Occipital lobe (tissue), 2 donors: ENCODE measurements around the gene ALB. TPM values are rescaled to one million over a fixed set of nuclear protein-coding genes. Genes with fewer than 3 reads are reported as not detected.
"Not testable (repeated sequence)": the region's sequence is repeated elsewhere in the genome, so short reads cannot be mapped to it uniquely, and the experiment has no call there.

ENCODE experiments used
- DNase-seq: peaks from one replicate; lab custom pipeline; 2025; lab: John Stamatoyannopoulos, UW
- total RNA-seq: library from RNA; depleted of rRNA; stranded (reverse); fragments of >200 nt; gene quantifications from one replicate; pipeline ENCODE4 v1.2.3, GENCODE V29; 2014

The ALB gene
- 14.2 TPM for total RNA-seq

DNA sequence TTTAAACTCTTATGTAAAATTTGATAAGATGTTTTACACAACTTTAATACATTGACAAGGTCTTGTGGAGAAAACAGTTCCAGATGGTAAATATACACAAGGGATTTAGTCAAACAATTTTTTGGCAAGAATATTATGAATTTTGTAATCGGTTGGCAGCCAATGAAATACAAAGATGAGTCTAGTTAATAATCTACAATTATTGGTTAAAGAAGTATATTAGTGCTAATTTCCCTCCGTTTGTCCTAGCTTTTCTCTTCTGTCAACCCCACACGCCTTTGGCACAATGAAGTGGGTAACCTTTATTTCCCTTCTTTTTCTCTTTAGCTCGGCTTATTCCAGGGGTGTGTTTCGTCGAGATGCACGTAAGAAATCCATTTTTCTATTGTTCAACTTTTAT is at the start of gene ALB:
Gene ALB, plus strand, starts transcription at position 246 of the 400 bp plus-strand sequence. Its CDS starts 41 bp downstream, at position 287.
- no peak for DNase-seq

GRCh38 chr4:73357174-73357573 is 46.9 kb upstream of the ALB start:
- not testable (repeated sequence) for DNase-seq

- not testable (repeated sequence) for DNase-seq
These were observed 34.4 kb upstream of the ALB start for GRCh38 chr4:73369506-73370199.

DNA sequence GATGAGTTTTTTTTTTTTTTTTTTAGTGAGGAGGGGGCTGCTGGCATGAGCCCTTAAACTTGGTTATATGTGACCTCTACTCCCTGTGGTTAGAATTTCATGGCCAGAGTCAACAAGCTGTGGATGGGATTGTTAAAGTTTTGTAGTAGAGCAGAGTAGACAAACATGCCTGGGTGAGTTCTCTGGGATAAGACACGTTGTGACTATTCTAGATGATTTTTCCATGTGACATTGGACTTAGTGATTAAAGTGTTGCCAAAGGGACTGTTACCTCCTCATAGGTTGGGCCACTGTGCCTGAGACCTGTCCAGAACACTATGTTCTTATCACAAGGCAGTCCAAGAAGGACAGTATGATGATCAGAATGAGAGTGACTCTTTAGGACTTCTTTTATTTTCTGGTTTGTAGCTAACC is 28.8 kb upstream of the ALB start:
- DNase-seq = no peak

- no peak for DNase-seq
These were observed 27.8 kb upstream of the ALB start for GRCh38 chr4:73376251-73376650.

DNA sequence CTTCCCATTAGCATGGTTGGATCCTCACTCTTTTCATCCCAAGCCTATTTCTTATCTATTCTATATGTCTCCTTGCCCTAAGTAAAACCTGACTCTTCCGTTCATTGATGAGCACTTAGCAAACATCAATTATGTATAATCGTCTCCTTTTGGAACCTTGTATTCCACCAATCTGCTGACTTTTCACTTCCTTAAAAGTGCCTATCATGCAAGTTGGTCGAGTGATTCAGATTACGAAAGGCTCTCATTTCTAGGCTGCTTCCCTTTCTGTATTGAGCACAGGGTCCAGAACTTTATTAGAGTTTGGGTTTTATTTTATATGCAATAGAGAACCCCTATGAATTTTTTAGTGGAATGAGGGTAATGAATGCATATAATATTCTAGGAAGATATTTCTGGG is 27.1 kb upstream of the ALB start:
- DNase-seq = no peak

DNA sequence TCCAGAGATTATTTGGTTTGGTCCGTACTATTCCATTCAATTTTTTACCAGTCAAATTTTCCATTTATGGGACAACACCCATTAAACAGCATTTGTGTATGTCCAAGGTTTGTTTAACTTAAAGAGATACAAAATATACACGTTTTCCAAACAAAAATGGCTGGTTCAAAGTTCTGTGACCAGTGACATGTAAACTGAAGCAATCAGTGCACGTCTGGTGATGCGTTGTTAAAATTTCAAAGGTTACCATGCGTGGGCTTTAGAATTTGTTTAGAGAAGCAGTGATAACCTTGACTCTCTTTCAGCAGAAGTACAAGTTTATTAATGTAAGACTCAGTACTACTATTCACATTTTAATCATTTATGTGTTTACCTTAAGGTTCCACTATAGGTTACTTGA is 25.2 kb upstream of the ALB start:
- no peak for DNase-seq

GRCh38 chr4:73379946-73380345 is 24.1 kb upstream of the ALB start:
- no peak for DNase-seq

GRCh38 chr4:73381214-73381613 is 22.9 kb upstream of the ALB start:
- no peak for DNase-seq

GRCh38 chr4:73383452-73383851 is 20.6 kb upstream of the ALB start:
- no peak for DNase-seq

DNA sequence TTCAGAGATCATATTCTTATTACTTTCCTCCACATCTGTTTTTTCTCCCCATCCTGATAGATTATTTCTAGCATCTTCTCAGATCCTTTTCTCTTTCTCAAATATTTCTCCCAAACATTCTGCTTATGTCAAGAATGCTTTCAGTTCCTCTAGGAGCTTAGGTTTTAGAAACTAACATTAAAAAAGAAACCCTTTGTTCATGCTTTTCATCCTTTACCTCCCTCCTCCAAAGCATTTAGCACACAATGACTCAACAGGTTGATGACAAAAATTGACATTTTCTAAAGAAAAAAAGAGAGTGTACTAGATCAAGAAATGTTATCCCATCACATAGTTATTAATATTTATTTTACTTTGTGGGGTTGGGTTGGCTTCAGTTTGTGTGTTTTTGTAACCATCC is 16.5 kb upstream of the ALB start:
- DNase-seq = no peak

- no peak for DNase-seq
These were observed 15.2 kb upstream of the ALB start for GRCh38 chr4:73388887-73389286.

DNA sequence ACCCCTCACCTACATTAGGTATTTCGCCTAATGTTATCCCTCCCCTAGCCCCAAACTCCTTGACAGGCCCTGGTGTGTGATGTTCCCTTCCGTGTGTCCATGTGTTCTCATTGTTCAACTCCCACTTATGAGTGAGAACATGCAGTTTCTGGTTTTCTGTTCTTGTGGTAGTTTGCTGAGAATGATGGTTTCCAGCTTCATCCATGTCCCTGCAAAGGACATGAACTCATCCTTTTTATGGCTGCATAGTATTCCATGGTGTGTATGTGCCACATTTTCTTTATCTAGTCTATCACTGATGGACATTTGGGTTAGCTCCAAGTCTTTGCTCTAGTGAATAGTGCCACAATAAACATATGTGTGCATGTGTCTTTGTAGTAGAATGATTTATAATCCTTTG is 14.4 kb upstream of the ALB start:
- not testable (repeated sequence) for DNase-seq

DNA sequence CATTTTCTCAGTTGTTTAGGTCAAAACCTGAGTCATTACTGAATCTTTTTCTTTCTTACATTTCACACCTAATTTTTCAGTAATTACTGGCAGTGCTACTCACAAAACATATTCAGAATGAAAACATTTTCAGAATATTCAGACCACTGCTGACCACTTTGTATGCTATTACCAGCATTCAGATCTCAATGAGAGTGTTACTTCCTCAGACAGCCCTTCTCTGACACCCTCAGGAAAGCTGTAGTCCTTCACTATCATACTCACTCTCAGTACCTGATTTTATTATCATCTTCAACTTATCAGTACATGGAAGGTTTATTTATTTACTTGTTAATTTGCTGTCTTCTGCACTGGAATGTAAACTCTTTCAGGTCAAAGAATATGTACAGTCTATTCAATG is 12.3 kb upstream of the ALB start:
- no peak for DNase-seq

DNA sequence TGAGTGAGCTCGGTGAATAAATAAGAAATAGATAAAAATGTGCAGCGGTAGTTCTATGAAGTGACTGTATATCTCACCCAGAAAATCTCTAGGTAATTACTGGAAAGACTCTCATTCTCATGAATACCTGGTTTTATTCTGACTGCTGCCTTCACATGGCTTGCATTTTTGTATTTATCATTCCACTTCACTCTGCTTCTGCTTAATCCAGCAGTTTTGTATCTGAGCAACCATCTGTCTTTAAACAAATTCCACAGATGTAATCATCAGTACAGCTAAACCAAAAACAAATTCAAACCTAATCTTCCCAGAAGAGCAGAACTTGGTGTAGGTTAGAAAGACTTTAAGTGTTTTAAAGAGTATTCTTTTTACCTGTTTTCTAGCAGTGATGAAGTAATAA is 11.2 kb upstream of the ALB start:
- DNase-seq = no peak

DNA sequence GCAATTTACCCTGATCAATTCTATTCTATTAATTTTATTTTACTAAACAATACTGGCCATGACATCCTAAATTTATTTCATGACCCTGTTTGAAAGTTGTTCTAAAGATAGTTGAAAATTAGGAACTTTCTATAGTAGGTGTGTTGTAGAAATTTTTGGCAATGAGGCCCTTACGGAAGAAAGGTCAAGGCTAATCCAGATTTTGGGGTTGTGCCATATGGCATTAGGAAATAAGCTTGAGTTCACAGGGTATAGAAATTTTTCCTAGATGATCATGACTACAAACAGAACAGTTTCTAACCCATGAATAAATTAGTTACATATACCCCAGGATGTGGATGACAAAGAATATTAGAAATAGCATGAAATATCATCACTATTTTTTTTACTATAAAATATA is 7.8 kb upstream of the ALB start:
- no peak for DNase-seq

GRCh38 chr4:73396993-73397972 is 6.8 kb upstream of the ALB start:
- no peak for DNase-seq

- DNase-seq = no peak
These were observed 2.7 kb upstream of the ALB start for GRCh38 chr4:73401412-73401811.

- DNase-seq = no peak
These were observed 370 bp downstream of the ALB start for GRCh38 chr4:73404457-73404856.

DNA sequence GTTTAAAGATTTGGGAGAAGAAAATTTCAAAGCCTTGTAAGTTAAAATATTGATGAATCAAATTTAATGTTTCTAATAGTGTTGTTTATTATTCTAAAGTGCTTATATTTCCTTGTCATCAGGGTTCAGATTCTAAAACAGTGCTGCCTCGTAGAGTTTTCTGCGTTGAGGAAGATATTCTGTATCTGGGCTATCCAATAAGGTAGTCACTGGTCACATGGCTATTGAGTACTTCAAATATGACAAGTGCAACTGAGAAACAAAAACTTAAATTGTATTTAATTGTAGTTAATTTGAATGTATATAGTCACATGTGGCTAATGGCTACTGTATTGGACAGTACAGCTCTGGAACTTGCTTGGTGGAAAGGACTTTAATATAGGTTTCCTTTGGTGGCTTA is 1.1 kb downstream of the ALB start:
- DNase-seq = no peak

DNA sequence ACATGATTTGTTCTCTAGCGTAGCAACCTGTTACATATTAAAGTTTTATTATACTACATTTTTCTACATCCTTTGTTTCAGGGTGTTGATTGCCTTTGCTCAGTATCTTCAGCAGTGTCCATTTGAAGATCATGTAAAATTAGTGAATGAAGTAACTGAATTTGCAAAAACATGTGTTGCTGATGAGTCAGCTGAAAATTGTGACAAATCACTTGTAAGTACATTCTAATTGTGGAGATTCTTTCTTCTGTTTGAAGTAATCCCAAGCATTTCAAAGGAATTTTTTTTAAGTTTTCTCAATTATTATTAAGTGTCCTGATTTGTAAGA is 2.4 kb downstream of the ALB start:
- DNase-seq = no peak

- no peak for DNase-seq
These were observed 3.2 kb downstream of the ALB start for GRCh38 chr4:73407227-73407673.
